MM.1S (cell line): ENCODE measurements around the gene PRKCE.
"Not testable (repeated sequence)": the region's sequence is repeated elsewhere in the genome, so short reads cannot be mapped to it uniquely, and the experiment has no call there.

Source experiments
- DNase-seq: peaks from one replicate; pipeline ENCODE4 v3.0.0-alpha.2; 2015
- H2AFZ ChIP-seq: fragments of 300-600 bp; sonication (generic); 2 replicates; pipeline ENCODE4 v1.6.0; 2016; ENCODE audit warnings: antibody characterized with exemption, low read length
- H3F3A ChIP-seq: fragments of 300-600 bp; sonication (generic); 2 replicates; pipeline ENCODE4 v1.6.1; 2016; ENCODE audit warnings: mild to moderate bottlenecking, antibody characterized with exemption, low read length, moderate library complexity, mixed read lengths; ENCODE audit not compliant: insufficient read depth
- H3K27ac ChIP-seq: fragments of 300-600 bp; sonication (generic); 2 replicates; pipeline ENCODE4 v1.5.1; 2016; ENCODE audit warnings: mild to moderate bottlenecking, low read length
- H3K27me3 ChIP-seq: fragments of 300-600 bp; sonication (generic); replicated peaks from 2 replicates; pipeline ENCODE4 v1.6.0; 2016; ENCODE audit warnings: low read length; ENCODE audit not compliant: insufficient read depth
- H3K36me3 ChIP-seq: fragments of 300-600 bp; sonication (generic); replicated peaks from 2 replicates; pipeline ENCODE4 v1.6.1; 2016; ENCODE audit warnings: mild to moderate bottlenecking, low read length, mixed read lengths; ENCODE audit not compliant: insufficient read depth
- H3K4me1 ChIP-seq: fragments of 300-600 bp; sonication (generic); 2 replicates; pipeline ENCODE4 v1.6.1; 2016; ENCODE audit warnings: low read length, mixed read lengths
- H3K4me2 ChIP-seq: fragments of 300-600 bp; sonication (generic); 2 replicates; pipeline ENCODE4 v1.6.0; 2016; ENCODE audit warnings: low read depth, low read length
- H3K4me3 ChIP-seq: fragments of 300-600 bp; sonication (generic); 2 replicates; pipeline ENCODE4 v1.5.1; 2016; ENCODE audit warnings: low read length, mixed read lengths
- H3K79me2 ChIP-seq: fragments of 300-600 bp; sonication (generic); 2 replicates; pipeline ENCODE4 v1.6.1; 2016; ENCODE audit warnings: mixed run types, low read length, mixed read lengths
- H3K9ac ChIP-seq: fragments of 300-600 bp; sonication (generic); 2 replicates; pipeline ENCODE4 v1.6.1; 2016; ENCODE audit warnings: low read length, mixed read lengths
- H3K9me2 ChIP-seq: fragments of 300-600 bp; sonication (generic); replicated peaks from 2 replicates; pipeline ENCODE4 v1.6.1; 2016; ENCODE audit warnings: mild to moderate bottlenecking, low read length, mixed read lengths; ENCODE audit not compliant: insufficient read depth
- H3K9me3 ChIP-seq: fragments of 300-600 bp; sonication (generic); replicated peaks from 2 replicates; pipeline ENCODE4 v1.6.1; 2016; ENCODE audit warnings: mild to moderate bottlenecking, low read length, mixed read lengths; ENCODE audit not compliant: insufficient read depth
- H4K20me1 ChIP-seq: fragments of 300-600 bp; sonication (generic); 2 replicates; pipeline ENCODE4 v1.6.1; 2016; ENCODE audit warnings: mild to moderate bottlenecking, low read length, moderate library complexity, mixed read lengths; ENCODE audit not compliant: insufficient read depth
- EZH2 ChIP-seq: fragments of 300-600 bp; sonication (generic); optimal IDR thresholded peaks from 2 replicates; pipeline ENCODE3; 2017; ENCODE audit warnings: low read depth, mild to moderate bottlenecking, antibody characterized with exemption, low read length, mixed read lengths
- EZH2phosphoT487 ChIP-seq: fragments of 300-600 bp; sonication (generic); IDR thresholded peaks from 2 replicates; pipeline ENCODE4 v1.6.1; 2018; ENCODE audit warnings: antibody characterized with exemption, low read length
- TF ChIP-seq, protein P1 (sequence below): fragments of 300-600 bp; sonication (generic); IDR thresholded peaks from 2 replicates; pipeline ENCODE4 v1.5.1; 2016; ENCODE audit warnings: antibody characterized with exemption, low read length, mixed read lengths

PRKCE gene

GRCh38 chr2:45714679-45715078 is 63.2 kb downstream of the PRKCE start:
- TF ChIP-seq, protein P1, sequence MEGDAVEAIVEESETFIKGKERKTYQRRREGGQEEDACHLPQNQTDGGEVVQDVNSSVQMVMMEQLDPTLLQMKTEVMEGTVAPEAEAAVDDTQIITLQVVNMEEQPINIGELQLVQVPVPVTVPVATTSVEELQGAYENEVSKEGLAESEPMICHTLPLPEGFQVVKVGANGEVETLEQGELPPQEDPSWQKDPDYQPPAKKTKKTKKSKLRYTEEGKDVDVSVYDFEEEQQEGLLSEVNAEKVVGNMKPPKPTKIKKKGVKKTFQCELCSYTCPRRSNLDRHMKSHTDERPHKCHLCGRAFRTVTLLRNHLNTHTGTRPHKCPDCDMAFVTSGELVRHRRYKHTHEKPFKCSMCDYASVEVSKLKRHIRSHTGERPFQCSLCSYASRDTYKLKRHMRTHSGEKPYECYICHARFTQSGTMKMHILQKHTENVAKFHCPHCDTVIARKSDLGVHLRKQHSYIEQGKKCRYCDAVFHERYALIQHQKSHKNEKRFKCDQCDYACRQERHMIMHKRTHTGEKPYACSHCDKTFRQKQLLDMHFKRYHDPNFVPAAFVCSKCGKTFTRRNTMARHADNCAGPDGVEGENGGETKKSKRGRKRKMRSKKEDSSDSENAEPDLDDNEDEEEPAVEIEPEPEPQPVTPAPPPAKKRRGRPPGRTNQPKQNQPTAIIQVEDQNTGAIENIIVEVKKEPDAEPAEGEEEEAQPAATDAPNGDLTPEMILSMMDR = no peak
- TF ChIP-seq EZH2phosphoT487 (no peak), EZH2 (no peak)
- Histone ChIP-seq H2AFZ (no peak overlapping the region), H3K79me2 (peaks cover 12% of the 10 kb centered on the region; the same call in 1 of the 2 replicates), H3K9me2 (no peaks in the 10 kb centered on the region), H4K20me1 (no peaks in the 10 kb centered on the region), H3K9me3 (no peaks in the 10 kb centered on the region), H3F3A (peaks cover 8% of the 10 kb centered on the region), H3K9ac (no peak overlapping the region), H3K36me3 (no peaks in the 10 kb centered on the region), H3K27me3 (no peaks in the 10 kb centered on the region), H3K4me2 (0 out of 2 replicates have a peak overlapping the region, but pooled peaks have one; percentile 42), H3K4me1 (peaks cover 24% of the 10 kb centered on the region), H3K27ac (no peak overlapping the region), H3K4me3 (no peak overlapping the region)
- DNase-seq = no peak

- peaks cover 8% of the 10 kb centered on the region for H3F3A ChIP-seq
- H3K27ac ChIP-seq = no peak overlapping the region
- H3K4me3 ChIP-seq = no peak overlapping the region
- no peak for DNase-seq
- H3K36me3 ChIP-seq = no peaks in the 10 kb centered on the region
- peaks cover 24% of the 10 kb centered on the region for H3K4me1 ChIP-seq
- TF ChIP-seq EZH2 (no peak), EZH2phosphoT487 (no peak)
- TF ChIP-seq, protein P1 = no peak
- no peak overlapping the region for H3K4me2 ChIP-seq
- no peak overlapping the region for H3K9ac ChIP-seq
- H3K27me3 ChIP-seq = no peaks in the 10 kb centered on the region
- no peaks in the 10 kb centered on the region for H4K20me1 ChIP-seq
- no peaks in the 10 kb centered on the region for H3K9me3 ChIP-seq
- H3K79me2 ChIP-seq = peaks cover 12% of the 10 kb centered on the region; the same call in 1 of the 2 replicates
- H2AFZ ChIP-seq = no peak overlapping the region
- no peaks in the 10 kb centered on the region for H3K9me2 ChIP-seq
Observed at GRCh38 chr2:45715601-45716379, 64.3 kb downstream of the PRKCE start.

- H3K36me3 ChIP-seq = not testable (repeated sequence)
Observed at GRCh38 chr2:45716432-45716831, 65.0 kb downstream of the PRKCE start.

DNA sequence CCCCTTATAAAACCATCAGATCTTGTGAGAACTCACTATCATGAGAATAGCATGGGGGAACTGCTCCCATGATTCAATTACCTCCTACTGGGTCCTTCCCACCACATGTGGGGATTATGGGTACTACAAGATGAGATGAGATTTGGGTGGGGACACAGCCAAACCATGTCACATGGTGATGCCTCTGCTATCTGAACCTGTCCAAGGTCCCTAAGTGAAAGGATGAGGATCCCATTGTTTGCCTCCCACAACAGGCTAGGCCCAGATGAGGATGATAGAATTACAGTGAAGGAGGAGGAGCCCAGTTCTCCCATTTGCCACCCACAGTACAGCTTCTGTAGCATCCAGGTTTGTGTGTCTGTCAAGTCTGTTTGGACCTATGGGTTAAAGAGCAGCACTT is 65.4 kb downstream of the PRKCE start:
- no peak overlapping the region for H2AFZ ChIP-seq
- no peaks in the 10 kb centered on the region for H4K20me1 ChIP-seq
- no peaks in the 10 kb centered on the region for H3K27me3 ChIP-seq
- peaks cover 12% of the 10 kb centered on the region; the same call in 1 of the 2 replicates for H3K79me2 ChIP-seq
- H3K4me3 ChIP-seq = no peak overlapping the region
- peaks cover 24% of the 10 kb centered on the region for H3K4me1 ChIP-seq
- H3F3A ChIP-seq = peaks cover 8% of the 10 kb centered on the region
- no peaks in the 10 kb centered on the region for H3K9me2 ChIP-seq
- H3K9me3 ChIP-seq = no peaks in the 10 kb centered on the region
- no peak overlapping the region for H3K9ac ChIP-seq
- H3K4me2 ChIP-seq = no peak overlapping the region
- no peak overlapping the region for H3K27ac ChIP-seq
- TF ChIP-seq EZH2 (no peak), EZH2phosphoT487 (no peak)
- TF ChIP-seq, protein P1 = no peak
- DNase-seq = no peak
- no peaks in the 10 kb centered on the region for H3K36me3 ChIP-seq

More at GRCh38 chr2:45716432-45716831, 65.0 kb downstream of the PRKCE start:
- H3K4me3 ChIP-seq, DNase-seq, H3F3A ChIP-seq, H4K20me1 ChIP-seq, H3K27me3 ChIP-seq, H3K4me2 ChIP-seq, H3K27ac ChIP-seq, H3K9me3 ChIP-seq, H3K9me2 ChIP-seq, H3K9ac ChIP-seq, H2AFZ ChIP-seq: not testable (repeated sequence)
- H3K4me1 ChIP-seq = peaks cover 24% of the 10 kb centered on the region
- H3K79me2 ChIP-seq = peaks cover 12% of the 10 kb centered on the region; the same call in 1 of the 2 replicates
